Breast epithelium (tissue), 3 donors: Measurements from ENCODE around the gene KCNIP3.

ENCODE experiments used
- POLR2A ChIP-seq: fragments of 450-650 bp; IDR thresholded peaks from one replicate; pipeline ENCODE4 v1.6.1; 2016; ENCODE audit warnings: antibody characterized with exemption, mild to moderate bottlenecking, moderate library complexity
- POLR2AphosphoS5 ChIP-seq, 3 donors: sonication (generic); formaldehyde crosslinking; IDR thresholded peaks; one replicate each; pipeline ENCODE4 v1.6.1; 2017; ENCODE audit warnings: antibody characterized with exemption in 3 of 3
- TF ChIP-seq, protein P1 (sequence below), 3 donors: fragments of 450-650 bp; IDR thresholded peaks; one replicate each; pipeline ENCODE4 v1.5.1; 2016 to 2017; ENCODE audit warnings: antibody characterized with exemption in 3 of 3, mild to moderate bottlenecking in 3 of 3, moderate library complexity in 3 of 3

DNA sequence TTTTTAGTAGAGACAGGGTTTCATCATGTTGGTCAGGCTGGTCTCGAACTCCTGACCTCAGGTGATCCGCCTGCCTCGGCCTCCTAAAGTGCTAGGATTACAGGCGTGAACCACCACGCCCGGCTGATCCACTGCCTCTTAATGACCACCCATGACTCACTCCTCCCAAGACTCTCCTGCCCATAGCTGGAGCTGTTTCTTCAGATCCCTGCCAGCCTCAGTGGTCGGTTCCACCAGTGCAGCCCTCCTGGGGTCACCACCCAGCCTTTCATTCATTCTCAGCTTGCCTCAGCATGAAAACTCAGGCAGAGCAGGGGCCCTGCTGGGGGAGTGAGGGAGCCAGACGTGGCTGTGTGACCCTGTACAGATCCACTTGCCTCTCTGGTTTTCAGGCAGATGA lies 12.5 kb downstream of the KCNIP3 start:
- TF ChIP-seq, protein P1, sequence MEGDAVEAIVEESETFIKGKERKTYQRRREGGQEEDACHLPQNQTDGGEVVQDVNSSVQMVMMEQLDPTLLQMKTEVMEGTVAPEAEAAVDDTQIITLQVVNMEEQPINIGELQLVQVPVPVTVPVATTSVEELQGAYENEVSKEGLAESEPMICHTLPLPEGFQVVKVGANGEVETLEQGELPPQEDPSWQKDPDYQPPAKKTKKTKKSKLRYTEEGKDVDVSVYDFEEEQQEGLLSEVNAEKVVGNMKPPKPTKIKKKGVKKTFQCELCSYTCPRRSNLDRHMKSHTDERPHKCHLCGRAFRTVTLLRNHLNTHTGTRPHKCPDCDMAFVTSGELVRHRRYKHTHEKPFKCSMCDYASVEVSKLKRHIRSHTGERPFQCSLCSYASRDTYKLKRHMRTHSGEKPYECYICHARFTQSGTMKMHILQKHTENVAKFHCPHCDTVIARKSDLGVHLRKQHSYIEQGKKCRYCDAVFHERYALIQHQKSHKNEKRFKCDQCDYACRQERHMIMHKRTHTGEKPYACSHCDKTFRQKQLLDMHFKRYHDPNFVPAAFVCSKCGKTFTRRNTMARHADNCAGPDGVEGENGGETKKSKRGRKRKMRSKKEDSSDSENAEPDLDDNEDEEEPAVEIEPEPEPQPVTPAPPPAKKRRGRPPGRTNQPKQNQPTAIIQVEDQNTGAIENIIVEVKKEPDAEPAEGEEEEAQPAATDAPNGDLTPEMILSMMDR (IDR thresholded peaks at IDR 0.05) = no peak
- TF ChIP-seq POLR2A = no peak
- TF ChIP-seq POLR2AphosphoS5 (IDR thresholded peaks at IDR 0.05) = no peak
